ENCODE measurements around the gene OCSTAMP.

Gene OCSTAMP

DNA sequence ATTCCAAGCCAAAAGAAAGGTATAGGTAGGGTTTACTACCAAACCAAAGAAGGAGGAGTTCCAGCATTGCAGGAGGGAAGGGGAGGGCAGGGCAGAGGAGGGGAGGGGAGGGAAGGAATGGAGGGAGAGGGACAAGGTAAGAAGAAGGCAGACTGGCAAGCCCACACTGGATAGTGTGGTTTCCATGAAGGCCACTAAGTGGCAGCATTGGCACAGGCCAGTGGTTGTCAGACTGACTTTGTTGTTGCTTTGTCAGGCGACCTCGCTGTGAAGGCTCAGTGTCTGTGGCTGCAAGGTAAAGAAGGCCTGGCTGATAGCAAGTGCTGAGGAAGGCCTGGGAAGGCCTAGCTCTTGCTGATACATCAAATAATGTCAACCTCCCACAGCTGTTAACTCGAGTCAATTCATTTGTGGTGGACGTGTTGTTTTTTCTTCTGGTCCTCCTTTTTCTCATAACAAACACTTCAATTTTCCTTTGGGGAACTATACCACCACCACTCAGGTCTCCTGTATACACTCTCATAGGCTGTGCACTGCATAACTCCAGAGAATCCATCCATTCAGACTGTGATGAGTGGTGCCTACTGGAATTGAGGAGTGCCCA, 29.4 kb downstream of the OCSTAMP start:
- peak in 1 of 3 donors; percentile 3 for DNase-seq (ENCODE audit: low read depth in 3 of 3, low spot score in 1 of 3)

DNA sequence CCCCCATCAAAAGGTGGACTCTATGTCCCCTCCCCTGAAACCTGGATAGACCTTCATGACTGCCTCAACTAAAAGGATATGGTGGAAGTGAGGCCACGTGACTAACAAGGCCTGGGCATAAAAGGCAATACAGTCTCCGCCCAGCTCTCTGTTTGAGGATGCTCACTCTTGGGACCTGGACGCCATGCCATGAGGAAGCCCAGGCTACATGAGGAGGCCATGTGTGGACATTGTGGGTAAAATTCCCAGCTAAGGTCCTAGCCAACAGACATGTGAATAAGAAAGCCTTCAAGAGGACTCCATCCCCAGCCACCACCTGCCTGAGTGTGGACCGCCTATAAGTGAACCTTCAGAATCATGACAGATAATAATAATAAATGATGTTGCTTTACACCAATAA, 29.9 kb downstream of the OCSTAMP start:
- DNase-seq (ENCODE audit: low read depth in 3 of 3, low spot score in 1 of 3), result no peak

DNA sequence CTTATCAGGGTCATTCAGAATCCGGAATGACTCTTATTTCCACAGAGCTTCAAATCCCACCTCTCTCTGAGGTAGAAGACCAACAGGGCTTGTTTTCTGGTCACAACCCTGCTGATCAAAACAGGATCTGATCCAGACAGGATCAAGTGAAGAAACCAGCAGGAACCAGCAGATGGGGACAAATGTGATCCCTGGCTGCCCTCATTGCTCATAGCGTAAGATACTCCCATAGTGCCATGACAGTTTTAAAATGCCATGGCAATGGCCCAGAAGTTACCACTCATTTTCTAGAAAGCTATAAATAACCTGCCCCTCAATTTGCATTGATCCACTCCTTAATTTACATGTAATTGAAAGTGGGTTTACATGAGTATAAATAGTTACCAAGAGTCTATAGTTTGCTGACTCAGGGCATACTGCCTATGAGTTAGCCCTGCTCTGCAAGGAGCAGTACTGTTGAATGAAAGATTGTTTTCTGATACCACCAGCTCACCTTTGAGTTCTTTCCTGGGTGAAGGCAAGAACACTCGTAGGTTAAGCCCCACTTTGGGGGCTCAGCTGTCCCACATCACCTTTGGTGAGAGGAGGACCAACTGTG, 30.9 kb downstream of the OCSTAMP start:
- no peak for DNase-seq (ENCODE audit: low read depth in 3 of 3, low spot score in 1 of 3)

DNA sequence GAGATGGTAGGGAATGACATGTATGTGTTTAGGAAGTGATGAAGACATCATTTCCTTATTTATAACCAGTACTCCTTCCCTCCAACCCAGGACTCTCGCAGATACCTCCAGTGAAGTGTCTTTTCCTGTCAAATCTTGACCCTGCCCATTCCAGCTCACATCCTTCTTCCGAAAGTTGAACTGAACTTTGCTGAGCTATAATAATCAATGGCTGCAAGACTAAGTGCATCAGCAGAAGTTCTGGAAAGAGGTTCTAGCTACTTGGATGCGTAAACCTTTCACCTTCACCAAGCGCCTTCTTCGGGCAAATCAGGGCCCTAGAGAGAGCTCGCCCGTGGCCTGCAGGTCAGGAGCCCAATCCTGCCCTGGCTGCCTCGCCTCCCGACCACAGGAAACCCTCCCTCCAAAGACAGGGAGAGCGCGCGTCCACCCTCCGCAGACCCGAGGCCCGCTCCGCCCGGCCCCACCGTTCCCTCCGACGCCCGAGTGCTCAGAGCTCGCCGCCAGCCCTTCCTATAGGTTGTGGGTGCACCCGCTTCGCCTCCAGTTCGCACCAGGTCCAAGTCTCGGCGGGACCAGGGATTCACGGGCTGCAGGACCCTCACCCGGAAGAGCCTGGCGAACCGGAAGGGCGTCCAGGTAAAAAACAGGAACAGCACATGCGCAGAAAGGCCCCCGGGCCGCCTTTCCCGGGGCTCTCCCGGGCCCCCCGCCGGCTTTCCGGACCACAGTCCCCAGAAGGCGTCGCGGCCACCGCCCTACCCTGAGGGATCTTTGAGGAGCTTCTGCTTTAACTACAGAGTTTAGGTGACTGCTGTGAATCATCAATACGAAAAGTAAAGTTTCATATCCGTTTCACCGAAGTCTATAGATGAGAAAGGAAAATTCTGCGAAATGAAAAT, 37.3 kb downstream of the OCSTAMP start, which contains the start of gene ZNF334:
ZNF334 (minus strand) TSS at position 617 of the 902 bp plus-strand sequence. CDS start 1,457 bp downstream, outside the sequence.
- peak in 1 of 3 donors; percentile 19 for DNase-seq (ENCODE audit: low read depth in 3 of 3, low spot score in 1 of 3)

DNA sequence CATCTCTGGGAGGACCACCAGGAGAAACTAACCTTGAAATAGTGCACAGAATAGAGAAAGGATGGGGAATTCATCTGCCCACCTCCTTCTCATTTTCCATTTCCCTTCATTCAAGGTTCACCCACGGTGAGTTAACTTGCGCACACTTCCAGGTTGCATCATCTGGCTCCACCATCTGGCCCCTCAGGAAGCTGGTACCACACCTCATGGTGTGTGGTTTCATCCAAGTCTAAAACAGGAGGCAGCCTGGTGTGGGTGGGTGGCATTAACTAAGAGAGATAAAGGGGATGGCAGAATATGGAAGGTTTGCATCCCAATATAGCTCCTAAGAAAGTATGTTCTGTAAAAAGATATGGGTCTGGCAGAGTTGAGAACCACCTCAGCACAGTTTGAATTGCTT, 40.9 kb downstream of the OCSTAMP start:
- no peak for DNase-seq (ENCODE audit: low read depth in 3 of 3, low spot score in 1 of 3)

DNA sequence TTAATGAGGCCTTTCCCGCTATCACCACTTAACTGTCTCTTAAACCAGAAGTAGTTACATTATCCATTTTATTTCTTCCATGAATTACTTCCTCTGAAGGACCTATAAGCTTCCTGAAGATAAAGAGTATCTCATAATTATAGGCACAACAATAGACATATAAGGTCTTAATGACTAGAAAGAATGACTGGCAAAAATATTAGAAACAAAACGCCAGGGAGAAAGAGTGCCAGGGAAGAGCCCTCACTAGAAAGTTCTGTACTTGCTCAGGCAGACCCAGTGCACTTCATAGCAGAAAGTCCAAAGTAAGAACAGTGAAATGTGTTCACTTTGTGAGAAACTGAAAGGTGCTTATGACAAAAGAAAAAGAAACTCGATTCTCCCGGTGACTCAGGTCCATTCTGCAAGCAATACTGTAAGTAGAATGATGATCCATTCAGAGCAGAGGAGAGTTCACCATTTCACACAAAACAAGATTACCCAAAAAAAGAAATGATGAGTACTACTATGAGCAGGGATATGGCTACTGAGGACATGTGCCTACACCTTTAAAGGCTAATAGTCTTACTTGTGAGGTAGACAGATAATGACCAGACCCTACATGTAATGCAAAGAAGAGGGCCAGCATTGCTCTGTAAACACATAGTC, 42.6 kb downstream of the OCSTAMP start:
- no peak for DNase-seq (ENCODE audit: low read depth in 3 of 3, low spot score in 1 of 3)

DNA sequence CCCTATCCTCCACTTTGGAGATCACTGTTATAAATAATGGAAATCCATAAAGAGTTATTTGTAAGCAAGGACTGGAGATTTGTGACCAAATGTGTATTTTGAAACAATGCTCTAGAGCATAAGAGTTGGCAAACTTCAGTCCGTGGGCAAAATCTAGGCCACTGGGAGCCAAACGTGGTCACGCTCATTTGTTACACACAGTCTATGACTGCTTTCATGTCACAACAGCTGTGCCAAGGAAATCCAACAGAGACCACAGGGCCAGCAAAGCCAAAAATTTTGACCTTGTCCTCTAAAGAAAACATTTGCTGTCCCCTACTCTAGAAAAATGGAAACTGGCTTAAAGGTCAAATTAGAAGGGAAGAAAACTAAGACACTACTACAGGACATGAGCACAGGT, 44.9 kb downstream of the OCSTAMP start:
- DNase-seq (ENCODE audit: low read depth in 3 of 3, low spot score in 1 of 3), result no peak

DNA sequence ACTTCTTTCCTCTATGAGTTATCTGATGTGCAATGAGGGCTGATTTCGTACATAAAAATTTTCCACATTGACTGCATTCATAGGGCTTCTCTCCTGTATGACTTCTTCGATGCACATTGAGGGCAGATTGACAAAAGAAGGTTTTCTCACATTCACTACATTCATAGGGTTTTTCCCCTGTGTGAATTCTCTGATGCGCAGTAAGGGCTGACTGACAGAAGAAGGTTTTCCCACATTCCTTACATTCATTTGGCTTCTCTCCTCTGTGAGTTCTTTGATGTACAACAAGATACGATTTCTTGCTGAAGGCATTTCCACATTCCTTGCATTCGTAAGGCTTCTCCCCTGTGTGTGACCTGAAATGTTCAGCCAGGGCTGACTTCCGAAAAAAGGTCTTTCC, 48.5 kb downstream of the OCSTAMP start:
- no peak for DNase-seq (ENCODE audit: low read depth in 3 of 3, low spot score in 1 of 3)

DNA sequence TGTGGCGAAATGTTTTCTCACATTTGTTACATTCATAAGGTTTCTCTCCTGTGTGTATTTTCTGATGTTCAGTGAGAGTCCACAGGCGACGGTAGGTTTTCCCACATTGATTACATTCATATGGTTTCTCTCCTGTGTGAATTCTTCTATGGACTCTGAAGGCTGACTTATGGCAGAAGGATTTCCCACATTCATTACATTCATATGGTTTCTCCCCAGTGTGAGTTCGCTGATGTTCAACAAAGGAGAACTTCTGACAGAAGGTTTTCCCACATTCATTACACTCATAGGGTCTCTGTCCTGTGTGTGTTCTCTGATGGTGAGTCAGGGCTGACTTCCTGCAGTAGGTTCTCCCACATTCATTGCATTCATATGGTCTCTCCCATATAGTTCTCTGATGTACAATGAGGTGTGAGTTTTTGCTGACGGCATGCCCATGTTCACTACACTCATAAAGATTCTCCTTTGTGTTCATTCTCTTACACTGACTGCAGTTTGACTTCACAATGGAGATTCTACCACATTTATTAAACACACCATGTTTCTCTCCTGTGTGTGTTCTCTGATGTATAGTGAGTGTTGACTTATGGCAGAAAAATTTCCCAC, 49.0 kb downstream of the OCSTAMP start:
- no peak for DNase-seq (ENCODE audit: low read depth in 3 of 3, low spot score in 1 of 3)

DNA sequence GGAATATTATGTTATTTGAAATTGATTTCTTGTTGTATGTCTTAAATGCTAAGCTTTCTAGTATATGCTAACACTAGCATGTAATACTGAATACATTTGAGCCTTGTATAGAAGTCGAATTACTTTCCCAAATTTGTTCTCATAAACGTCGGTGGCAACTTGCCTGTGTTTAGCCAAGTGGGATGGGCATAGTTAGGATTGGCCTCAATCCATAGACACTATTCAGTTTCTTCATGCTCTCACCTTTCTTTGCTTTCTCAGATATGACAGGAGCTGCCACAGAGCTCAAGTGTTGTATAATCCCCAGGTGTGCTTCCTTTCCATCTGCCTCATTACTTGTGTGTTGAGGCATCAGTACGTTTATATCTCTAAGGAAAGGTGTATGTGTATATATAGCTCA, 56.4 kb downstream of the OCSTAMP start:
- DNase-seq (ENCODE audit: low read depth in 3 of 3, low spot score in 1 of 3), result no peak

DNA sequence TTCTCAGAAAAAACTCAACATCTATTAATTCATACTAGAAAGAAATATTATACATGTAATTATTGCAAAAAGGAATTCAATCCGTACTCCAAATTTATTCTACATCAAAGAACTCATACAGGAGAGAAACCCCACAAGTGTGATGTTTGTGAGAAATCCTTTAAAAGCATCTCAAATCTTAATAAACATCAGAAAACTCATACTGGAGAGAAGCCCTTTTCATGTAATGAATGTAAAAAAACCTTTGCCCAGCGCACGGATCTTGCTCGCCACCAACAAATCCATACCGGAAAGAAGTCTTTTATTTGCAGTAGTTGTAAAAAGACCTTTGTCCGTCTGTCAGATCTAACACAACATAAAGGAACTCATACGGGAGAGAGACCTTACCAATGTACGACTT, 59.1 kb downstream of the OCSTAMP start:
- DNase-seq (ENCODE audit: low read depth in 3 of 3, low spot score in 1 of 3), result no peak

All from stimulated activated CD4-positive, alpha-beta T cell treated with anti-CD3 and anti-CD28 coated beads, TNF-alpha, amount 100 ng/mL, for 1 hour (primary cell).